Neural cell (in vitro differentiated cells): ENCODE measurements around the gene RANBP9. TPM values are rescaled to one million over a fixed set of nuclear protein-coding genes. Genes with fewer than 3 reads are reported as not detected.

Experiments used
- H2AFZ ChIP-seq: fragments of 200-600, 300-800 bp; sonication (generic), shearing (Covaris generic); 2 replicates; pipeline ENCODE4 v1.6.0; 2014; ENCODE audit warnings: low read depth, mild to moderate bottlenecking, antibody characterized with exemption, low read length, moderate library complexity
- H3F3A ChIP-seq: fragments of 200-600 bp; shearing (Covaris generic); 2 replicates; pipeline ENCODE4 v1.6.1; 2016; ENCODE audit warnings: mild to moderate bottlenecking, moderate library complexity, mixed read lengths, antibody characterized with exemption, low read length; ENCODE audit not compliant: insufficient read depth, poor library complexity, severe bottlenecking
- H3K27ac ChIP-seq: fragments of 200-600, 300-800 bp; sonication (generic), shearing (Covaris generic); 2 replicates; pipeline ENCODE4 v1.5.1; 2014; ENCODE audit warnings: mild to moderate bottlenecking, low read length, moderate library complexity
- H3K27me3 ChIP-seq: fragments of 300-800, 200-600 bp; sonication (generic), shearing (Covaris generic); 2 replicates; pipeline ENCODE4 v1.6.0; 2014; ENCODE audit warnings: mild to moderate bottlenecking, low read depth, low read length, moderate library complexity; ENCODE audit not compliant: insufficient read depth
- H3K36me3 ChIP-seq: fragments of 300-800, 200-600 bp; sonication (generic), shearing (Covaris generic); 2 replicates; pipeline ENCODE4 v1.5.1; 2014; ENCODE audit warnings: mild to moderate bottlenecking, antibody characterized with exemption, low read length, moderate library complexity; ENCODE audit not compliant: insufficient read depth
- H3K4me2 ChIP-seq: fragments of 300-800, 200-600 bp; sonication (generic), shearing (Covaris generic); 2 replicates; pipeline ENCODE4 v1.6.0; 2014; ENCODE audit warnings: mild to moderate bottlenecking, low read length
- H3K4me3 ChIP-seq: fragments of 300-800, 200-600 bp; sonication (generic), shearing (Covaris generic); 2 replicates; pipeline ENCODE4 v1.5.1; 2014; ENCODE audit warnings: mild to moderate bottlenecking, low read length, moderate library complexity
- H3K79me2 ChIP-seq: fragments of 200-600 bp; shearing (Covaris generic); replicated peaks from 2 replicates; pipeline ENCODE4 v1.6.0; 2014; ENCODE audit warnings: mild to moderate bottlenecking, low read length, moderate library complexity; ENCODE audit not compliant: insufficient read depth
- H3K9ac ChIP-seq: fragments of 300-800, 200-600 bp; sonication (generic), shearing (Covaris generic); 2 replicates; pipeline ENCODE4 v1.6.1; 2016; ENCODE audit warnings: mild to moderate bottlenecking, low read length, mixed read lengths
- H3K9me2 ChIP-seq: fragments of 200-600 bp; shearing (Covaris generic); 2 replicates; pipeline ENCODE4 v1.6.1; 2016; ENCODE audit warnings: mild to moderate bottlenecking, low read length, mixed read lengths; ENCODE audit not compliant: insufficient read depth
- H3K9me3 ChIP-seq: fragments of 200-600, 300-800 bp; sonication (generic), shearing (Covaris generic); 2 replicates; pipeline ENCODE4 v1.6.1; 2016; ENCODE audit warnings: mild to moderate bottlenecking, mixed run types, low read length, moderate library complexity, mixed read lengths
- H4K20me1 ChIP-seq: fragments of 200-600 bp; shearing (Covaris generic); 2 replicates; pipeline ENCODE4 v1.6.1; 2016; ENCODE audit warnings: mild to moderate bottlenecking, mixed run types; ENCODE audit not compliant: insufficient read depth
- CTCF ChIP-seq: fragments of 450-650 bp; IDR thresholded peaks from 2 replicates; pipeline ENCODE4 v1.5.1; 2014; ENCODE audit warnings: antibody characterized with exemption, mild to moderate bottlenecking, moderate library complexity; ENCODE audit not compliant: poor library complexity, severe bottlenecking
- EP300 ChIP-seq: fragments of 450-650 bp; conservative IDR thresholded peaks from 2 replicates; pipeline ENCODE4 v1.6.1; 2014; ENCODE audit warnings: antibody characterized with exemption, mild to moderate bottlenecking, moderate library complexity; ENCODE audit not compliant: poor library complexity, severe bottlenecking
- EZH2 ChIP-seq: fragments of 200-600, 300-800 bp; shearing (Covaris generic), sonication (generic); IDR thresholded peaks from 2 replicates; pipeline ENCODE4 v1.6.1; 2014; ENCODE audit warnings: antibody characterized with exemption, low read length, borderline replicate concordance, mild to moderate bottlenecking; ENCODE audit not compliant: insufficient read depth, poor library complexity, severe bottlenecking
- MXI1 ChIP-seq: fragments of 450-650 bp; conservative IDR thresholded peaks from 2 replicates; pipeline ENCODE4 v1.6.1; 2014; ENCODE audit warnings: antibody characterized with exemption, mild to moderate bottlenecking; ENCODE audit not compliant: poor library complexity, severe bottlenecking
- POLR2AphosphoS5 ChIP-seq: IDR thresholded peaks from 2 replicates; pipeline ENCODE4 v1.6.1; 2012
- RAD21 ChIP-seq: fragments of 450-650 bp; conservative IDR thresholded peaks from 2 replicates; pipeline ENCODE4 v1.6.1; 2014; ENCODE audit warnings: antibody characterized with exemption, mild to moderate bottlenecking, moderate library complexity
- REST ChIP-seq: IDR thresholded peaks from 2 replicates; pipeline ENCODE4 v1.6.1; 2012; ENCODE audit warnings: borderline replicate concordance
- SMC3 ChIP-seq: fragments of 450-650 bp; conservative IDR thresholded peaks from 2 replicates; pipeline ENCODE4 v1.6.1; 2014; ENCODE audit warnings: antibody characterized with exemption, mild to moderate bottlenecking, moderate library complexity; ENCODE audit not compliant: poor library complexity
- TAF1 ChIP-seq: IDR thresholded peaks from 2 replicates; pipeline ENCODE4 v1.6.1; 2012; ENCODE audit warnings: low read depth
- polyA plus RNA-seq: library from polyadenylated mRNA; depleted of rRNA; stranded (reverse); fragments of >200 nt; gene quantifications from 2 replicates; pipeline ENCODE4 v1.2.3, GENCODE V29; 2014

The RANBP9 gene
- polyA plus RNA-seq, 1 donor from 2014 or later, result 52.2 TPM

- H3K9me3 ChIP-seq, result no peaks in the 10 kb centered on the region
- H3K9me2 ChIP-seq, result no peaks in the 10 kb centered on the region
- H2AFZ ChIP-seq, result no peak overlapping the region
- no peak overlapping the region for H3K4me2 ChIP-seq
- no peak overlapping the region for H3K4me3 ChIP-seq
- peaks cover 77% of the 10 kb centered on the region for H3K79me2 ChIP-seq
- TF ChIP-seq SMC3 (no peak), RAD21 (no peak), REST (no peak), MXI1 (no peak), TAF1 (no peak), EZH2 (no peak), EP300 (no peak), POLR2AphosphoS5 (no peak), CTCF (no peak)
- no peaks in the 10 kb centered on the region for H4K20me1 ChIP-seq
- no peak overlapping the region for H3K9ac ChIP-seq
- no peak overlapping the region for H3K27ac ChIP-seq
- no peaks in the 10 kb centered on the region for H3K36me3 ChIP-seq
- no peaks in the 10 kb centered on the region for H3F3A ChIP-seq
- H3K27me3 ChIP-seq, result no peaks in the 10 kb centered on the region
Measured at GRCh38 chr6:13679996-13680395, 31.6 kb downstream of the RANBP9 start.

- Histone ChIP-seq H3F3A (no peaks in the 10 kb centered on the region), H3K4me3 (no peak overlapping the region), H4K20me1 (no peaks in the 10 kb centered on the region), H3K9me2 (no peaks in the 10 kb centered on the region), H3K79me2 (peaks cover 77% of the 10 kb centered on the region), H3K27ac (no peak overlapping the region), H3K36me3 (no peaks in the 10 kb centered on the region), H2AFZ (no peak overlapping the region), H3K4me2 (no peak overlapping the region), H3K9me3 (no peaks in the 10 kb centered on the region), H3K27me3 (no peaks in the 10 kb centered on the region), H3K9ac (no peak overlapping the region)
- no peak for TF ChIP-seq MXI1
- no peak for TF ChIP-seq CTCF
- no peak for TF ChIP-seq EZH2
- no peak for TF ChIP-seq POLR2AphosphoS5
- TF ChIP-seq EP300, result no peak
- no peak for TF ChIP-seq REST
- TF ChIP-seq SMC3, result no peak
- TF ChIP-seq RAD21, result no peak
- no peak for TF ChIP-seq TAF1
Measured at GRCh38 chr6:13678255-13678983, 33.2 kb downstream of the RANBP9 start.
